Glutamatergic neuron (in vitro differentiated cells): Measurements from ENCODE around the gene ZYG11B. TPM values are rescaled to one million over a fixed set of nuclear protein-coding genes. Genes with fewer than 3 reads are reported as not detected.
A peak's percentile ranks its signal among the peaks of the same experiment; 100 is the strongest.
"Not testable (repeated sequence)": the region's sequence is repeated elsewhere in the genome, so short reads cannot be mapped to it uniquely, and the experiment has no call there.

Experiments
- DNase-seq: peaks from one replicate; pipeline ENCODE4 v3.0.0; 2022
- H3K27ac Mint-ChIP-seq: one replicate; pipeline ENCODE4 v1.8.0; 2020; ENCODE audit warnings: mild to moderate bottlenecking, mixed read lengths, inconsistent platforms; ENCODE audit not compliant: unreplicated experiment
- H3K27me3 Mint-ChIP-seq: one replicate; pipeline ENCODE4 v1.8.0; 2020; ENCODE audit warnings: mild to moderate bottlenecking, moderate library complexity, mixed read lengths, inconsistent platforms; ENCODE audit not compliant: unreplicated experiment
- H3K36me3 Mint-ChIP-seq: one replicate; pipeline ENCODE4 v1.8.0; 2020; ENCODE audit warnings: mild to moderate bottlenecking, mixed read lengths, inconsistent platforms; ENCODE audit not compliant: unreplicated experiment
- H3K4me1 Mint-ChIP-seq: one replicate; pipeline ENCODE4 v1.8.0; 2020; ENCODE audit warnings: mild to moderate bottlenecking, low read depth, mixed read lengths, inconsistent platforms; ENCODE audit not compliant: unreplicated experiment
- H3K4me3 Mint-ChIP-seq: one replicate; pipeline ENCODE4 v1.8.0; 2020; ENCODE audit warnings: mild to moderate bottlenecking, mixed read lengths, inconsistent platforms; ENCODE audit not compliant: unreplicated experiment
- H3K9me3 Mint-ChIP-seq: one replicate; pipeline ENCODE4 v1.8.0; 2020; ENCODE audit warnings: mild to moderate bottlenecking, moderate library complexity, mixed read lengths, inconsistent platforms; ENCODE audit not compliant: unreplicated experiment
- CTCF ChIP-seq: fragments of 200-600 bp; sonication (generic); IDR thresholded peaks from one replicate; pipeline ENCODE4 v1.5.0; 2021; ENCODE audit not compliant: partially characterized antibody, unreplicated experiment
- total RNA-seq: library from RNA; stranded (reverse); fragmentation: NEBNext Ultra II Directional; extraction: Animal tissue kit (Norgen Biotek cat#: 25700); gene quantifications from one replicate; pipeline ENCODE4 v1.2.1, GENCODE V29; 2021; ENCODE audit not compliant: unreplicated experiment

ZYG11B gene
- total RNA-seq, 1 donor from 2014 or later: 47.2 TPM

GRCh38 chr1:52834798-52835197 lies 108.5 kb downstream of the ZYG11B start:
- Mint-ChIP-seq H3K27me3 (peaks cover 4% of the 10 kb centered on the region), H3K4me3 (no peak overlapping the region), H3K36me3 (no peaks in the 10 kb centered on the region), H3K9me3 (no peaks in the 10 kb centered on the region), H3K27ac (no peak overlapping the region), H3K4me1 (no peaks in the 10 kb centered on the region)
- TF ChIP-seq CTCF: no peak
- DNase-seq: no peak

- TF ChIP-seq CTCF: no peak
- H3K36me3 Mint-ChIP-seq: no peaks in the 10 kb centered on the region
- H3K9me3 Mint-ChIP-seq: no peaks in the 10 kb centered on the region
- no peaks in the 10 kb centered on the region for H3K27me3 Mint-ChIP-seq
- no peak for DNase-seq
- H3K27ac Mint-ChIP-seq: no peak overlapping the region
- no peaks in the 10 kb centered on the region for H3K4me1 Mint-ChIP-seq
- H3K4me3 Mint-ChIP-seq: no peak overlapping the region
These were observed 109.8 kb downstream of the ZYG11B start for GRCh38 chr1:52836035-52836434.

- not testable (repeated sequence) for DNase-seq, H3K36me3 Mint-ChIP-seq, H3K4me3 Mint-ChIP-seq, H3K27ac Mint-ChIP-seq, H3K27me3 Mint-ChIP-seq, H3K4me1 Mint-ChIP-seq, H3K9me3 Mint-ChIP-seq
These were observed 112.9 kb downstream of the ZYG11B start for GRCh38 chr1:52839175-52839574.

- Mint-ChIP-seq H3K36me3 (no peaks in the 10 kb centered on the region), H3K27ac (no peak within 1 kb of the TSS), H3K27me3 (peaks cover 9% of the 10 kb centered on the region), H3K4me3 (peak within 1 kb of the TSS; percentile 74), H3K9me3 (peaks cover 2% of the 10 kb centered on the region), H3K4me1 (no peaks in the 10 kb centered on the region)
- peak; percentile 84 for DNase-seq
- TF ChIP-seq CTCF: peak; percentile 59
These were observed 116.5 kb downstream of the ZYG11B start, which contains the start of gene ZYG11A for GRCh38 chr1:52842643-52843310. ZYG11A (plus strand) TSS chr1:52842760; CDS start chr1:52842884, 124 bp downstream.

- not testable (repeated sequence) for DNase-seq, H3K36me3 Mint-ChIP-seq, H3K27ac Mint-ChIP-seq, H3K4me1 Mint-ChIP-seq, H3K27me3 Mint-ChIP-seq, H3K4me3 Mint-ChIP-seq, H3K9me3 Mint-ChIP-seq
These were observed 118.9 kb downstream of the ZYG11B start for GRCh38 chr1:52845119-52845518.

- Mint-ChIP-seq H3K9me3 (peaks cover 2% of the 10 kb centered on the region), H3K27ac (no peak overlapping the region), H3K27me3 (peaks cover 9% of the 10 kb centered on the region), H3K4me3 (no peak overlapping the region), H3K4me1 (no peaks in the 10 kb centered on the region), H3K36me3 (peaks cover 4% of the 10 kb centered on the region)
- no peak for TF ChIP-seq CTCF
- no peak for DNase-seq
These were observed 122.2 kb downstream of the ZYG11B start for GRCh38 chr1:52848423-52848822.
